GM19351 (cell line): ENCODE measurements around the gene EYA4.

ENCODE experiments used
- ATAC-seq: cut with Tn5 transposase; IDR thresholded peaks from one replicate; pipeline ENCODE4 v1.9.1; 2021; ENCODE audit warnings: mild to moderate bottlenecking, moderate library complexity; ENCODE audit not compliant: unreplicated experiment

Gene EYA4

GRCh38 chr6:133502441-133503335, 261.5 kb downstream of the EYA4 start:
- ATAC-seq, result no peak

- ATAC-seq, result no peak
These were observed 262.2 kb downstream of the EYA4 start for GRCh38 chr6:133503336-133503729.

GRCh38 chr6:133504158-133504557, 263.0 kb downstream of the EYA4 start:
- ATAC-seq, result no peak

GRCh38 chr6:133504761-133505160, 263.6 kb downstream of the EYA4 start:
- no peak for ATAC-seq

GRCh38 chr6:133505681-133506080, 264.5 kb downstream of the EYA4 start:
- ATAC-seq, result no peak

GRCh38 chr6:133512410-133513016, 271.4 kb downstream of the EYA4 start:
- ATAC-seq, result no peak

GRCh38 chr6:133523816-133524215, 282.7 kb downstream of the EYA4 start:
- no peak for ATAC-seq

- ATAC-seq, result no peak
These were observed 285.3 kb downstream of the EYA4 start for GRCh38 chr6:133526436-133526835.

GRCh38 chr6:133528566-133528965, 287.4 kb downstream of the EYA4 start:
- no peak for ATAC-seq

- no peak for ATAC-seq
These were observed 291.8 kb downstream of the EYA4 start for GRCh38 chr6:133532908-133533307.

- no peak for ATAC-seq
These were observed 298.5 kb downstream of the EYA4 start for GRCh38 chr6:133539502-133540259.

GRCh38 chr6:133540361-133540760, 299.2 kb downstream of the EYA4 start:
- no peak for ATAC-seq

- ATAC-seq, result no peak
These were observed 299.9 kb downstream of the EYA4 start for GRCh38 chr6:133541040-133541439.

GRCh38 chr6:133542056-133542821, 301.1 kb downstream of the EYA4 start:
- no peak for ATAC-seq

GRCh38 chr6:133544419-133544818, 303.3 kb downstream of the EYA4 start:
- ATAC-seq, result no peak

- no peak for ATAC-seq
These were observed 304.9 kb downstream of the EYA4 start for GRCh38 chr6:133546098-133546497.

GRCh38 chr6:133547136-133547535, 306.0 kb downstream of the EYA4 start:
- no peak for ATAC-seq

- no peak for ATAC-seq
These were observed 307.4 kb downstream of the EYA4 start for GRCh38 chr6:133548423-133549159.

- ATAC-seq, result no peak
These were observed 308.2 kb downstream of the EYA4 start for GRCh38 chr6:133549371-133549801.

- no peak for ATAC-seq
These were observed 308.9 kb downstream of the EYA4 start for GRCh38 chr6:133550026-133550425.
